Left lobe of liver (tissue), 2 donors: ENCODE data around the gene KCNC2. TPM values are rescaled to one million over a fixed set of nuclear protein-coding genes. Genes with fewer than 3 reads are reported as not detected.
"Not testable (repeated sequence)": the region's sequence is repeated elsewhere in the genome, so short reads cannot be mapped to it uniquely, and the experiment has no call there.

ENCODE experiments used
- ATAC-seq: fragments of 200-7000 bp; cut with Tn5 transposase; one replicate; pipeline ENCODE4 v1.9.1; 2020; ENCODE audit warnings: mild to moderate bottlenecking, moderate library complexity
- DNase-seq: peaks from one replicate; pipeline ENCODE4 v3.0.0-alpha.2; 2020; ENCODE audit warnings: low spot score
- total RNA-seq: library from RNA; stranded (reverse); gene quantifications from one replicate; pipeline ENCODE4 v1.2.1, GENCODE V29; 2021
- donor health status: DM: no; HTN: no; CAD: no; lungs with moderate emphysema.
- donor health status: DM: no; HTN: yes; CAD: no.

Gene KCNC2
- total RNA-seq: 0.08 TPM

DNA sequence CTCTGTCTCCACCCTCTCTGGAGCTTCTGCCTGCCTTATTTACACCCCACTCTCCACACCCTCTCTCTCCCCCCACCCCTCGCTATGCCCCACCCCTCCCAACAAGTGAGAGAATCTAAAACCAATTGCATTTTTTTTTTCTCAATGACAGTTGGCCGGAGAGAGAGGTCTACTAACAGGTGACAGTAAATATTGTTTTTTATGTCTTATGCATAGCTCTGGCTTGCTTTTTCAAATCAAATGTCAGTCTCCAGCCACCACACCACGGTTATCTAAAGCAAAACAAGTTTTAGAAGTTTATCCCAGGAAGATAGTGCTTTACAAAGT is at the start of gene KCNC2:
Gene KCNC2 (minus strand): TSS at position 28 of the 327 bp plus-strand sequence.
- DNase-seq (no peak), ATAC-seq (no peak)

DNA sequence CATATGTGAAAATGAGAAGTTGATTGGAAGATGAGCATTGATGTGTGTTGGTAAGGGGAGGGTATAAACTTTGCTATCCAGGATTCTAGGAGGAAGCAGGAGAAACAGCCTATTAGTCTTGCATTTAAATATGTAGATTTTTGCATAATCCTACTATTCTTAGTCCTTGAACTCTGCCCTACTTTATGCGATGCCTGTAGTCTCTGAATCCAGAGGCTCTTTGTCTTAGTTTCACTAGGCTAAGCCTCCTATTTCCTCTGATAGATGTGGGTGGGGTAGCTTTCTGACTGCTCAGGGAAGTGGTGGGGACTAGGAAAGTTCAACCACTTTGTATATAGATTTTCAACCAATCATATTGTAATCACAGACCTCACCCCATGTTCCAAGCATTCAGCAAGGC is 49.5 kb upstream of the KCNC2 start:
- DNase-seq (no peak), ATAC-seq (no peak)

DNA sequence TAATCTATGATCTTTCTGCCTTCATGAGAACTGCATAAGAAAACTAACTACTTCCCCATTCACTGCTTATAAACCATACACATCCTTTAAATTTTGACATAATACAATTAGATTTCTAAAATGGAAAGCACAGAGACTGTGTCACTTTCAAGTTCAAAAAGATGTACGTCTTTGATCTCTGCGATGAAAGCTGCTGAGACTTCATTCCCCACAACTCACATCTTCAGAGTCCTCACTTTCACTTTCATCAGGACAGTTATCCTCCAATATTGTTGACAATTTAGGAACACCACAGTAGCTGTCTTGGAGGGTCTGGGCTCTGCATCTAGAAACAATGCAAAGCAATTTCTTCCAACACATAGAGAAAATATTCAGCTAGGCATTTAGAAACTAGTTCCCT is 47.9 kb upstream of the KCNC2 start:
- DNase-seq (no peak), ATAC-seq (no peak)

DNA sequence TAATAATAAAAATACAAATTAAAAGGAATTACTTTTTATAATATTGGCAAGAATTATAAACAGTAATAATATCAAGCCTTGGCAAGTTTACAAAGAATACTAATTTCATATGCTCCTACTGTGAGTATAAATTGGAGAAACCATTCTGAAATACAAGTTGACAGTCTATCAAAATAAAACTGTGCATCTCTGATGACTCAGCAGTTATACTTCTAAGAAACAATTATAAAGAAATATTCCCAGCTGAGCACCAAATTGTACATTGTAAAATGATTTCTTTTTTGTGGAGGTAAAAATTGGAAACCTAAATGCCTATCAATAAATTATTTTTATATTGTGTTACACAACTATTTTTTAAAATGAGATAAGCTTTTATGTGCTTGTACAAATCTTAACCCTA is 35.5 kb upstream of the KCNC2 start:
- no peak for ATAC-seq
- no peak for DNase-seq

DNA sequence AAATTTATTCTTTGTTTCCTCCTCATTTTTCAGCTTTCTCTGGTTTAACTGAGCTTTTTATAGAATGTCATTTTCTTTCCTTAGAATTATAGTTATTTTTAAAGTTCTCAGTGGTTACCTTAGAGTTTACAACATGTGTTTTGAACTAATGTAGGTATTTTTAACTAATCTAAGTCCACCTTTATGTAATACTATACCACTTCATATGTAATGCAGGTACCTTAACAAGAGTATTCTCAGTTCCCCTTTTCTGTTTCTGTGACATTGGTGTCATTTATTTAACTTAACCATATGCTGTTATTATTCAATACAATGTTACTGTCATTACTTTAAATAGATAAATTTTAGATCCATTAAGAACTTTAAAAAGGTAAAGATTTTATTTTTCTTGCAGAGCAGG is 30.3 kb upstream of the KCNC2 start:
- no peak for ATAC-seq

DNA sequence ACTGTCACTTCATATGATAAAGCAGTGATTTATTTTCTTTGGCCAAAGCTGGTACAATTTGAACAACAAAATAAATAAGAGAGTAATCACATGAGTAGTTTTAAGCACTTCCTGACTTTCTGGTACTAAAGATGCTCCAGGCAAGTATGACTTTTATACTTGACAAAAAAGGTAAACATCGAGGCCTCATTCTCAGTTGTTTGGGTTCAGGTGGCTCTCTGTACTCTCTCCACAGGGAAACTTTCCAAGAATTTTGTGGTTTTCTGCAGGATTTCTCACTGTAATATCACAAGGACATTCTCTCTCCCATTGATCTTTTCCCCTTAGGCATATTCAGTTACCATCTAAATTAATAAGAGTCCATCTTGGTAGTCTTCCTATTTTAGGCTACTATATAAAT is 26.6 kb upstream of the KCNC2 start:
- ATAC-seq (no peak), DNase-seq (no peak)

More for the DNA sequence above, 30.3 kb upstream of the KCNC2 start:
- no peak for DNase-seq

DNA sequence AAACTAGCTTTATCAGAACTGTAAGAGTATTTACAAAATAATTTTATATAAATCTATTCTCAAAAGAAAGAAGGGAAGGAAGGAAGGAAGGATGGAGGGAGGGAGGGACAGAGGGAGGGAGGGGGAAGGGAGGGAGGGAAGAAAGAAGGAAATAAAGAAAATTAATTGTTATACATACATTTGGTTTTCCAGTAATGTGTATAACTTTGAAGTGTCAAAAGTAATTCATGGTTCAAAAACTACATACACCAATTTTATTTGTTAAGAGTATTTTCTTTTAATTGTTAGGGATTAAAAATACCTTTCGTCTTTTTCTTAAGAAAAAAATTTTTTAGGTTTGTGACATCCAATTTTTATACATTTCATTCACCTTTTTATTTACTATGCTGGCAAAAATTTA is 17.5 kb upstream of the KCNC2 start:
- DNase-seq (no peak), ATAC-seq (no peak)

DNA sequence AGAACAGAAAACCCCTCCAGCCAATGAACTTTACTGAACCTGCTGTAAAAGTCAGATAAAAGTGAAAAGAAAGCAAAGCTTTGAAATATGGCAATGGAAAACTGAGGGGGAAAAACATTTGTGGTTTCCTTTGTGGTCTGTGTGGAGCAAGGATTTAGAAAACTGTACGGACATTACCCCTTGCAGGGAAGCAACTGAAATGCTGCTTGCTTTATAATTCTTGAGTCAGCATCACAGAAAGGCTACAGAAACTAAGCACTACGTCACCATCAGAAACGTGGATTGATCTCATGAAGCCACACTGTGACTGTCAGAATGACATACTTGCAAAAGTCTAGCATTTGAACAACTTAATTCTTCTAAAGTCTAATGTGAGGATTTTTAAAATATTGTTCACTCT is 2.4 kb upstream of the KCNC2 start:
- DNase-seq (no peak), ATAC-seq (no peak)

DNA sequence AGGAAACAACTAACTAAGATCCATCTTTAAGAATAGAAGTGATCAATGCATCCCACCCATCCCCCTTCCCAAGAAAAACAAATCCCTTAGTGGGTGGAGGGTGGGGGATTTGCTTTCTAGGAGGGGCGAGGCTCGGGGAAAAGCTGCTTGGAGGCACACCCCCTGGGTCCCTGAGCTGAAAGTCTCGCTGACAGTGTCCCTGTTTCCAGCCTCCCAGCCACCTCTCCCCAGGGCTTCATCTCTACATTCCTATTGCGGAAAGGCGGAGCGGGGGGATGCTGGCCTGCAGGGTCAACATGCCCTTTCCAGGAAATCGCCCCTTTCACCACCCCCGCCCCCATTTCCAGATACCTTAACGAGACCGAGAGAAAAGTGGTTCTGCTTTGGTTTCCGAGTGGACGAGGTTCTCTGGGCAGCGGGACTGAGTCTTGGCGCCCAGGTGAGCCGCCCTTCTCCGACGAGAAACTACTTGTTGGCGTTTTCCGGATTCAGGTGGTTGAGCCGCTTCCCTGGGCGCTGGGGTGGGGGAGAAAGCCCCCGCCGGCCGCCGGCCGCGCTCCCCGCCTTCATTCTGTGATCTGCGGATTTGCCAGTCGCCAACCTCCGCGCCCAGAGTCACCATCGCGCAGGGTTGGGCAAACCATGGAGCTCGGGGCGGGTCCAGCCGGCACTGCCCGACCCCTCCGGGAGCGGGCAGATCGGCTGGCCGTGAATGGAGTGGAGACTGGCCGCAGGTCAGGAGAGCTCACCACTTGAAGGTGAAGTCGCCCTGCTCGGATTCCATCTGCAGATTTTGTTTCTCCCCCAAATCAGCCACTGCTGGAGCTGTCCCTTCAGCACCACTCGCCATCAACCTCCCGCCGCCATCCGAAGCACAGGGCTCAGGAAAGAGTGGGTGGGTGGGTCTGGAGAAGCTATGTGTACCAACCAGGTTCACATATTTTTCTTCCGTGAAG is 505 bp downstream of the KCNC2 start:
- ATAC-seq (peak; percentile 23), DNase-seq (no peak)

DNA sequence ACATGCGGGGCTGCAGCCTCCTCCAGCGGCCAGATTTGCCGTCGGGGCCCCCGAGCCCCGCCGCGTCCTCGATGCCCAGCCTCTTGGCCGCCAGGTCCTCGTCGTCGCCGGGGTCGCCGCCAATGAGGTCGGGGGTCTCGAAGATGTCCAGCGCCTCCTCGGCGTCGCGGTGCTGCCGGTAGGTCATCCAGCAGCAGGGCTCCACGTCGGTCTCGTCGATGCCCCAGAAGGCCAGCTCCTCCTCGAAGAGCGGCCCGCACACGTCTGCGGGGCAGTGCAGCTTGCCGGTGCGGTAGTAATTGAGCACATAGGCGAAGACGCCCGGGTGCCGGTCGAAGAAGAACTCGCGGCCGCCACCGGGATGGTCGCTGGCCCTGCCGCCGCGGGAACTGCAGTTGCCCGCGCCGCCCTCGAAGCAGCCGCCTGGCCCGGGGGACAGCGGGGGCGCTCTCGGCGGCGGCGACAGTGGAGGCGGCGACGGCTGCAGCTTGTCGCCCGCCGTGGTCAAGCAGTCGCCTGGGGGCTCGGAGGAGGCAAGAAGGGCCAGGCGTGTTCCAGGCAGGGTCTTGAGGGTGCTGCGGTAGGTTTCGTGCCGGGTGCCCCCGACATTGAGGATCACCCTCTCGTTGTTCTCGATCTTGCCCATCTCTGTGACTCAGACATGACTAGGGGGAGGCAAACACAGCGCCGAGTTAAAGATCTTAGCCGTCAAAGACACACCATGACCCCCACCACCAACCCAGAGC is 2.1 kb downstream of the KCNC2 start:
- ATAC-seq (no peak), DNase-seq (no peak)

DNA sequence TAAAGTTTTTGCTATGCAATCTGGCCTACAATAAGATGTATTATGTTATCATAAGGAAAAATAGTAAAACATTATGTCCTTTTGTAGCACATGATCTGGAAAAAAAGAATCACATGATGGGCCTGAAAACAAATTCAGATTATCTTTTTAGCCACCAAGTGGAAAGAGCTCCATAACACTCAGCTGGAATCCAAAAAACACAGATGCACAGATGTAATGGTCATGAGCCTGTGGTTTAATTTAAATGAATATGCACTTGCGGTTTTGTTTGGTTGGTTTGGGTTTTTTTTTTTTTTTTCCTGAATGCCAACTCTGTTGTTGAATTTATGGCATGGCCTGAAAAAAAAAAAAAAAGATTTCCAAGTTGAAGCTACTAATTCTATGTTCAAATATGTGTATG is 4.1 kb downstream of the KCNC2 start:
- no peak for ATAC-seq
- DNase-seq: no peak

DNA sequence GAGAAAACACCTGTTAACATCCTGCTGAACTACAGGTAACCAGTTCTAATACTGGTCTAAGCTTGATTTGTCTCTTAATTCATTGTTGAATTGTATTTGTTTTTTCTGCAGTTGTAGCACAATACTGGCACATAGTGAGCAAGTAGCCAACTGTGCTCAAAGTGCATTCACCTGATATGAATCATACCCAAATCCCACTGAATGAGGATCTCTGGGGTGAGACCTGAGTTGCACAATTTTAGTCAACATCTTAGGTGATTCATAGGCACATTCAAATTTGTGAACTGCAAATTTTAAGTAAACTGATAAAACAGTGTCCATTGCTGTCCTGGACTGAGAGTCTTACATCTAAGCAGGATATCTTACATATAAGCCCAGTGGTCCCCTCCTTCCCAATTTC is 12.8 kb downstream of the KCNC2 start:
- ATAC-seq: no peak

DNA sequence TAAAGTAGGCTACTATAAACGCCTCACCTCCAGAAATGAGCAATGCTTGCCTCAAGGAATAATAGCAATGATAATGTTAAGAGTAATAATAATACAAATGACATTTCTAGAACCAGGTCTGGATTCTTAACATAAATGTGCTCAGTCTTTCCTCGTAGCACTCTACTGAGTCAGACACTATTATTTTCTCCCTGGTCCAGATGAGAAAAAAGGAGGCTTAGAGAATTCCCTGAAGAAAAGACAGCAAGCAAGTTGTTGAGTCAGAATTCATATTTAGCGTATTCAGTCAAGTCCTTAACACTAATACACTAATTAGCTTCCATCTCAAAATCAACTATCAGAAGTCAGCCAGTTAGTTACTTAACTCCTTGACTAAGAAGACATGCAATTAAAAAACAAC is 13.2 kb downstream of the KCNC2 start:
- no peak for ATAC-seq
- DNase-seq: no peak

More for the DNA sequence above, 12.8 kb downstream of the KCNC2 start:
- no peak for DNase-seq

DNA sequence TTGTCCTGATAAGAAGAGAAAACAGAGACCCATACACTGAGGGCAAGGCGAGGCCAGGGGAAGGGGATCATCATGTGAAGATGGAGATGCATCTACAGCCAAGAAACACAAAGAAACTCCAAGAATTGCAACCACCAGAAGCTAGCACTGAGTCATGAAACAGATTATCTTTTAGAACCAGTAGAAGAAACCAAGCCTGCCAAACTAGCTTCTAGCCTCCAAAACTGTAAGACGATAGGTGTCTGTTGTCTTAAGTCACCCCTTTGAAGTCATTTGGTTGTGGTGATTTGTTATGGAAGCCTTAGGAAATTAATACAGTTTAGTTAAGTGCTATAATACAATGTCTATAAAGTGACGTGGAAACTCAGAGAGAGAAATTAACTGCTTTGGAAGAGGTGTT is 15.4 kb downstream of the KCNC2 start:
- ATAC-seq (no peak), DNase-seq (no peak)

DNA sequence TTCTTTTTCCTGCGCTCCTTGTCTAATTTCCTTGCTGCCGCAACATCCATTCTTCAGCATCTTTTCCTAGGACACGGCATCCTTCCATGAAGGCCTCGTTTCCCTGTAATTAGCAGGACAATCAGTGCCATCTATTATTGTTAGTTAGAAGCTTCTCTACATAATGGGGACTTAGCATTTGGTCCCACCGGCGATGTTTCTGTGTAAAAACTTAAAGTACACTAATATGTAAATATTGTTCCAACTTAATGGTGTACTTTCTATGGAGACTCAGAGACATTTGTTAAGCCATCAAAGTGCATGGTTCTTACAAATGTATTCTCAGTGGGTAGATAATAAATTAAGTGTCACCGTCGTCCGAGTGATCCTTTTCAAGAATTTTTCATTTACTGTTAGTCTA is 17.4 kb downstream of the KCNC2 start:
- no peak for DNase-seq
- ATAC-seq: no peak

DNA sequence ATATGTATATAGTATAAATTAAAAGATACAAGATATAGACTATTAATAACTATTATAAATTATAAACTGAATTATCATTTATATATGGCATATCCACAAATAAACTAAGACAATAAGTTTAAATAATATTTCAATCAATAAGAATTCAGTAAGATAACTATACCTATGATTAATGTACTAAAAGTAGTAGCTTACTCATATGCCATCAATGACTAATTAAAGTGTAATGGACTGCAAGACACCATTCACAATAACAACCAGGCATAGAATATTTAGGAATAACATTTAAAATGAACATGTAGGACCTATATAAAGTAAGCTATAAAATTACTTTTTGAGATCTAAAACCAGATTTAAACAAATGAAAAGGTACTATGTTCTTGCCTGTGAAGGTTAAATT is 18.8 kb downstream of the KCNC2 start:
- DNase-seq (no peak), ATAC-seq (no peak)

DNA sequence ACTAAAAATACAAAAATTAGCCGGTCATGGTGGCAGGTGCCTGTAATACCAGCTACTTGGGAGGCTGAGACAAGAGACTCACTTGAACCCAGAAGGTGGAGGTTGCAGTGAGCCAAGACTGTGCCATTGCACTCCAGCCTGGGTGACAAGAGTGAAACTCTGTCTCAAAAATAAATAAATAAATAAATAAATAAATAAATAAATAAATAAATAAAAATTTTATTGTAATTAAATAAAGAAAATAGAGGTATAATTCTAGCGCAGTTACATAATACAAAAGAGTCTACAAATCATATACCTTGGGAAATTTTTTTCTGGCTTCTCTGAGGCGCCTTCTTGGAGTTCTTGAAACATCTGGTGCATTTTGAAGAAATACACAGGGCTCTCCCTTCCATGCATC is 23.8 kb downstream of the KCNC2 start:
- DNase-seq, ATAC-seq: not testable (repeated sequence)

DNA sequence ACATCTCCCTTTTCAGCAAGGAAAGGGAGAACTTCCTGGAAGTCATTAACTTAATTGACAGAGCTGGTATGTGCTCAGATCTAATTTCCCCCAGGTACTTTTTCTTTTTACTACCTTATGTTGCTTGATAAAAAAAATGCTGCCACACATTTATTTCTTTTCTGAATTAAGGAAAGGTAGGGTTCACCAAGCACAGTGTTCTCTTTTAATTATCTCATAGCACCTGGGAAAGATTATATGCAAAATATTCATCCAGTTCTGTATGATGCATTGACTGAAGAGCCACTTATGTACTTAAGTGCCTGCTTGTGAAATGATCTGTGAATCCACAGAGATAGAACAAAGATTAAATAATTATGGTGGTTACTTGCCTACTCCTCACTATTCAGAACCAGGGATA is 25.1 kb downstream of the KCNC2 start:
- ATAC-seq: no peak
- no peak for DNase-seq

DNA sequence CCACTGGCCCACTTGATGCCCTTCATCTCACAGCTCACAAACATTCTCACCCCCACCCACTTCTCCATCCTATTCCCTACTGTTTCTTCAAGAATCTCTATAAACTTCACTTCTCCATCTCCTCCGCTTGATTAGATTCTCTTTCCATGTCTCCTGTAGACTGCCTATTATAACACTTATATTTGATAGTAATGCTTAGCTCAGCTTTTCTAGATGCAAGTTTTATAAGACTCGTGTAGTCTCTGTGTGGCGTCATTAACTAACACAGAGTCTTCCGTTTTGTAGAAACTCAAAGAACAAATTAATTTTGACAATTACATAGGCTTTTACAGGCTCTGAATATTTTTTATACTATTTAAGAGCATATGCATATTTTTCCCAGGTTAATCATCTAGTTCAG is 25.7 kb downstream of the KCNC2 start:
- DNase-seq (no peak), ATAC-seq (no peak)

DNA sequence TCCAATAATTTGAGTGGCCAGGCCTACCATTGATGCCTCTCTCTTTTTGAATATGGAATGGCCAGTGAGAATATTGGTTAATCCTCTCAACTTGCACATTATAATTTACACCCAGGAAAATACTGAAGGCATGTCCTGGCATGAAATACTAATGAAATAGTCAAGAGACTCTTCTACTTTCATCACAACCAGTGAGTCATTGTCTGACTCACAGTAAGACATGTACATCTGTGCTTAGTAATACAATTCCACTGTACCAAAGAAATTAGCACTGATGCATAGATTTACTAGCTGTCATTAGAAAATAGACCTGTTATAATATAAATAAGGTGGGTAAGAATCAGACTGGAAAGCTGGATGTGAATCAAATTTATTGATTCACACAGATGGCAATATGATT is 31.6 kb downstream of the KCNC2 start:
- no peak for ATAC-seq
- no peak for DNase-seq

DNA sequence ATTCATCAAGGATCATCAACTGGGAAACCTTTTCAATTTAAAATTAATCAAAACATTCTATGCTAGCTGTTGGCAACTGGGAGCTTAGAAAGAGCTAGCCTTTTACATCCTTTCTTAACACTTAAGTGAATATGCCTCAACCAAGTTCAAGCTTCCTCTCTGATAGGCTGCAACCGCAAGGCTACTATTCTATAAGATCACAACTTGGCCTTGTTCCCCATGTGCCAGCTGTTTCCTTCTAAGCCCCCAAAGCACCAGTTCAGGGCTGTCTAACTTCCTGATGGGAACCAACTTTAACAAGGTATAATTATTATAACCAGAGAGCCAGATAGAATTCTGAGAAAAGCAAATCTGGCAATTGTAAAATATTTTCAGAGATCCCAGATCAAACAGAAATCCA is 37.0 kb downstream of the KCNC2 start:
- DNase-seq: no peak
- no peak for ATAC-seq

DNA sequence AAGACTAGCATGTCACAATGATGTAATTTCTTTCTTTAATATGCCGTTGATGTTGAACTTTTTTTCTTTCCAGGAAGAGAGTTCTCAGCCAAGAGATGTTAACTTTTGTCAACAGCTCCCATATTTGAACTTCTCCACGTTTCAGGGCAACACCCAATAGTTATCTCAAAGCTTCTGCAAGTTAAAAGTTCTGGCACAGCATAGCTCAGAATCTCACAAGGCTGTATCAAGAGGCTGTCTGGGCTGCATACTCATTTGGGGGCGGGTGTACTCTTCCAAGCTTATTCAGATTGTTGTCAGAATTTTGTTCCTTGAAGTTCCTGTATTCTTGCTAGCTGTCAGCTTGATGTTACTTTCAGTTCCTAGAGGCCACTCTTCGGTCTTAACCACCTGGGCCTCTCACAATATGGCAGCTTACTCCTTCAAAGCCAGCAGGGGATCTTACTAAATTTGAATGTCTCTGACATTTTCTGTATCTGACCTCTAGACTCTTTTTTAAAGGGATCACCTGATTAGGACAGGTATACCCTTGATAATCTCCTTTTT is 38.9 kb downstream of the KCNC2 start:
- no peak for DNase-seq
- no peak for ATAC-seq
